ENCODE results near the gene SPIRE2.
"Not testable (repeated sequence)": the region's sequence is repeated elsewhere in the genome, so short reads cannot be mapped to it uniquely, and the experiment has no call there.

- not testable (repeated sequence) for TF ChIP-seq CTCF, POLR2A, EP300 (IDR thresholded peaks at IDR 0.05)
Measured at GRCh38 chr16:89819448-89819847, 8.8 kb upstream of the SPIRE2 start.
